ENCODE results near the gene GALK2. TPM values are rescaled to one million over a fixed set of nuclear protein-coding genes. Genes with fewer than 3 reads are reported as not detected.
"Not testable (repeated sequence)": the region's sequence is repeated elsewhere in the genome, so short reads cannot be mapped to it uniquely, and the experiment has no call there.

GALK2 gene
- polyA plus RNA-seq, 1 donor, result 25.0 TPM

- H3K9me3 ChIP-seq (ENCODE audit: control insufficient read depth, low read depth, low read length), result no peaks in the 10 kb centered on the region
- no peaks in the 10 kb centered on the region for H3K27me3 ChIP-seq (ENCODE audit: control insufficient read depth, insufficient read depth, low read length)
- peaks cover 13% of the 10 kb centered on the region for H3K36me3 ChIP-seq (ENCODE audit: control insufficient read depth, insufficient read depth, low read length)
- H3K4me1 ChIP-seq (ENCODE audit: control insufficient read depth, insufficient read depth, low read length), result no peaks in the 10 kb centered on the region
- no peak overlapping the region for H3K27ac ChIP-seq (ENCODE audit: low read length)
- 100% methylated on average over 1 of the region's 1 CpG for WGBS (ENCODE audit: insufficient coverage, low lambda C conversion rate)
- DNase-seq, result no peak
- no peak overlapping the region for H3K4me3 ChIP-seq (ENCODE audit: low read length)
Measured at GRCh38 chr15:49239105-49239504, 69.1 kb downstream of the GALK2 start.

GRCh38 chr15:49242820-49243219 lies 72.8 kb downstream of the GALK2 start:
- peaks cover 13% of the 10 kb centered on the region for H3K36me3 ChIP-seq (ENCODE audit: control insufficient read depth, insufficient read depth, low read length)
- H3K4me1 ChIP-seq (ENCODE audit: control insufficient read depth, insufficient read depth, low read length), result no peaks in the 10 kb centered on the region
- no peak overlapping the region for H3K27ac ChIP-seq (ENCODE audit: low read length)
- H3K27me3 ChIP-seq (ENCODE audit: control insufficient read depth, insufficient read depth, low read length), result no peaks in the 10 kb centered on the region
- no peak overlapping the region for H3K4me3 ChIP-seq (ENCODE audit: low read length)
- 80% methylated on average over 1 of the region's 2 CpGs for WGBS (ENCODE audit: insufficient coverage, low lambda C conversion rate)
- H3K9me3 ChIP-seq (ENCODE audit: control insufficient read depth, low read depth, low read length), result no peaks in the 10 kb centered on the region
- no peak for DNase-seq

- Histone ChIP-seq H3K27ac (ENCODE audit: low read length) (no peak overlapping the region), H3K4me3 (ENCODE audit: low read length) (no peak overlapping the region), H3K9me3 (ENCODE audit: control insufficient read depth, low read depth, low read length) (no peaks in the 10 kb centered on the region), H3K27me3 (ENCODE audit: control insufficient read depth, insufficient read depth, low read length) (no peaks in the 10 kb centered on the region), H3K36me3 (ENCODE audit: control insufficient read depth, insufficient read depth, low read length) (peaks cover 8% of the 10 kb centered on the region), H3K4me1 (ENCODE audit: control insufficient read depth, insufficient read depth, low read length) (no peaks in the 10 kb centered on the region)
- DNase-seq, result no peak
Measured at GRCh38 chr15:49247556-49248110, 77.6 kb downstream of the GALK2 start.

GRCh38 chr15:49248291-49248690 lies 78.2 kb downstream of the GALK2 start:
- Histone ChIP-seq H3K27ac (ENCODE audit: low read length) (no peak overlapping the region), H3K27me3 (ENCODE audit: control insufficient read depth, insufficient read depth, low read length) (no peaks in the 10 kb centered on the region), H3K9me3 (ENCODE audit: control insufficient read depth, low read depth, low read length) (no peaks in the 10 kb centered on the region), H3K4me3 (ENCODE audit: low read length) (no peak overlapping the region), H3K4me1 (ENCODE audit: control insufficient read depth, insufficient read depth, low read length) (no peaks in the 10 kb centered on the region), H3K36me3 (ENCODE audit: control insufficient read depth, insufficient read depth, low read length) (peaks cover 2% of the 10 kb centered on the region)
- WGBS (ENCODE audit: insufficient coverage, low lambda C conversion rate), result no CpG with 5 or more reads among the region's 1 CpG
- no peak for DNase-seq

- DNase-seq, result no peak
- H3K27me3 ChIP-seq (ENCODE audit: control insufficient read depth, insufficient read depth, low read length), result no peaks in the 10 kb centered on the region
- WGBS (ENCODE audit: insufficient coverage, low lambda C conversion rate), result 47% methylated on average over 3 of the region's 6 CpGs
- no peaks in the 10 kb centered on the region for H3K36me3 ChIP-seq (ENCODE audit: control insufficient read depth, insufficient read depth, low read length)
- no peaks in the 10 kb centered on the region for H3K4me1 ChIP-seq (ENCODE audit: control insufficient read depth, insufficient read depth, low read length)
- H3K27ac ChIP-seq (ENCODE audit: low read length), result no peak overlapping the region
- H3K9me3 ChIP-seq (ENCODE audit: control insufficient read depth, low read depth, low read length), result no peaks in the 10 kb centered on the region
- no peak overlapping the region for H3K4me3 ChIP-seq (ENCODE audit: low read length)
Measured at GRCh38 chr15:49255966-49256759, 86.1 kb downstream of the GALK2 start.

GRCh38 chr15:49265117-49265516 lies 95.1 kb downstream of the GALK2 start:
- not testable (repeated sequence) for H3K4me3 ChIP-seq (ENCODE audit: low read length); H3K9me3 ChIP-seq (ENCODE audit: control insufficient read depth, low read depth, low read length); DNase-seq; H3K27ac ChIP-seq (ENCODE audit: low read length); H3K4me1 ChIP-seq (ENCODE audit: control insufficient read depth, insufficient read depth, low read length); H3K36me3 ChIP-seq (ENCODE audit: control insufficient read depth, insufficient read depth, low read length); H3K27me3 ChIP-seq (ENCODE audit: control insufficient read depth, insufficient read depth, low read length)
- WGBS (ENCODE audit: insufficient coverage, low lambda C conversion rate), result no CpG with 5 or more reads among the region's 12 CpGs

GRCh38 chr15:49265911-49266310 lies 95.9 kb downstream of the GALK2 start:
- no peaks in the 10 kb centered on the region for H3K4me1 ChIP-seq (ENCODE audit: control insufficient read depth, insufficient read depth, low read length)
- H3K27ac ChIP-seq (ENCODE audit: low read length), result no peak overlapping the region
- peaks cover 5% of the 10 kb centered on the region for H3K36me3 ChIP-seq (ENCODE audit: control insufficient read depth, insufficient read depth, low read length)
- no peak for DNase-seq
- WGBS (ENCODE audit: insufficient coverage, low lambda C conversion rate), result 80% methylated on average over 1 of the region's 3 CpGs
- no peaks in the 10 kb centered on the region for H3K27me3 ChIP-seq (ENCODE audit: control insufficient read depth, insufficient read depth, low read length)
- no peak overlapping the region for H3K4me3 ChIP-seq (ENCODE audit: low read length)
- H3K9me3 ChIP-seq (ENCODE audit: control insufficient read depth, low read depth, low read length), result peaks cover 7% of the 10 kb centered on the region

- no peak overlapping the region for H3K4me3 ChIP-seq (ENCODE audit: low read length)
Measured at GRCh38 chr15:49270541-49271421, 100.7 kb downstream of the GALK2 start.

GRCh38 chr15:49273734-49274318 lies 103.8 kb downstream of the GALK2 start:
- peaks cover 10% of the 10 kb centered on the region for H3K36me3 ChIP-seq (ENCODE audit: control insufficient read depth, insufficient read depth, low read length)
- no peaks in the 10 kb centered on the region for H3K9me3 ChIP-seq (ENCODE audit: control insufficient read depth, low read depth, low read length)
- no peaks in the 10 kb centered on the region for H3K4me1 ChIP-seq (ENCODE audit: control insufficient read depth, insufficient read depth, low read length)
- H3K27ac ChIP-seq (ENCODE audit: low read length), result no peak overlapping the region
- no peak overlapping the region for H3K4me3 ChIP-seq (ENCODE audit: low read length)
- WGBS (ENCODE audit: insufficient coverage, low lambda C conversion rate), result 83% methylated on average over 1 of the region's 2 CpGs
- no peak for DNase-seq
- no peaks in the 10 kb centered on the region for H3K27me3 ChIP-seq (ENCODE audit: control insufficient read depth, insufficient read depth, low read length)

More at GRCh38 chr15:49270541-49271421, 100.7 kb downstream of the GALK2 start:
- Histone ChIP-seq H3K27me3 (ENCODE audit: control insufficient read depth, insufficient read depth, low read length) (no peaks in the 10 kb centered on the region), H3K36me3 (ENCODE audit: control insufficient read depth, insufficient read depth, low read length) (peaks cover 12% of the 10 kb centered on the region), H3K9me3 (ENCODE audit: control insufficient read depth, low read depth, low read length) (no peaks in the 10 kb centered on the region), H3K27ac (ENCODE audit: low read length) (no peak overlapping the region), H3K4me1 (ENCODE audit: control insufficient read depth, insufficient read depth, low read length) (no peaks in the 10 kb centered on the region)
- DNase-seq, result no peak
- WGBS (ENCODE audit: insufficient coverage, low lambda C conversion rate), result 77% methylated on average over 5 of the region's 8 CpGs

GRCh38 chr15:49278751-49279150 lies 108.7 kb downstream of the GALK2 start:
- Histone ChIP-seq H3K4me3 (ENCODE audit: low read length) (no peak overlapping the region), H3K36me3 (ENCODE audit: control insufficient read depth, insufficient read depth, low read length) (peaks cover 17% of the 10 kb centered on the region), H3K27ac (ENCODE audit: low read length) (no peak overlapping the region), H3K27me3 (ENCODE audit: control insufficient read depth, insufficient read depth, low read length) (no peaks in the 10 kb centered on the region), H3K9me3 (ENCODE audit: control insufficient read depth, low read depth, low read length) (no peaks in the 10 kb centered on the region), H3K4me1 (ENCODE audit: control insufficient read depth, insufficient read depth, low read length) (no peaks in the 10 kb centered on the region)
- no CpG with 5 or more reads among the region's 5 CpGs for WGBS (ENCODE audit: insufficient coverage, low lambda C conversion rate)
- no peak for DNase-seq
